NCI-H1105 treated with DMSO at 0.1 percent for 48 hours (cell line): ENCODE measurements around the gene COL4A6.

ENCODE experiments used
- DNase-seq: peaks from one replicate; lab custom pipeline; 2025; lab: John Stamatoyannopoulos, UW

The COL4A6 gene

GRCh38 chrX:108216919-108217571, 221.2 kb downstream of the COL4A6 start:
- no peak for DNase-seq

DNA sequence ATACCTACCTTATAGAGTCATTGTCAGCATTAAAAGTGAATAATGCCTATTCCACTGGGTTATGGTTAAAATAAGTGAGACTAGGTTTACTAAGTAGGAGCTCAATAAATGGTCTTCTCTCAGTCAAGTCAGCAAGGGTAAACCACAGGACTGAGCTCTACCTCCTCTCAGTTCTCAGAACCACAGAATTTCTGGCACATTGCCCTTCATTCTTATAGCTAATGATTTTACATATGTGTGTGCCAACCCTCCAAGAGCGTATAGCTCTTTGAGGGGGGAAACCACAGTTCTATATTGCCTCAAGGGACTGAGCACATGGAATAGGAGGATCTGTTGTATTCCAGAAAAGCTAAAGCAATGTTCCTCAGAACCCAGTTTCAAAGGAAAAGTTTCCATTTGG, 221.8 kb downstream of the COL4A6 start:
- DNase-seq, result no peak

- DNase-seq, result no peak
These were observed 226.9 kb downstream of the COL4A6 start for GRCh38 chrX:108211301-108211700.

DNA sequence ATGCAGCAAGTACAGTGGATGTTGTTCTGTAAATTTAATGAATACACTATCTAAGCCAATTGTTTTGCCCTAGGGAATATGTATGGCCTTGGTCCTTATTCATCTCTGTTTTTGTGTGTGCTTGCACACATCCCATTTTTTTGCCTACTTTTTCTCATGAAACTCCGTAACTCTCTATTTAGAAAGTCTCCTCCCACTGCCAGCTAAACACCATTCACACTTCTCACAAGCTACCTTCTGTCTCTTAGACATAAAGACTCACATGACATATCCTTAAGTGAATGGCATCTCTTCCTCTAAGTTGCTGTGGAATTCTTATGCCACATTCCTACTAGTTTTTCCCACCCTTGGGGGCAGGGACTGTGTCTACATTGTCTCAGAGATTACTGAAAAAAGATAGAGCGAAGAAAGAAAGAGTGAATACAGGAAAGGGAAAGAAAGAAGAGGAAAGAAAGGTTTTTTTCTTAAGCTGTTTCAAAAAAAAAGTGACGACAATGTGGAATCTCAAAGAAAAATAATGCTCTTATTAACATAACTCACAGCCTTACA, 229.1 kb downstream of the COL4A6 start:
- DNase-seq, result no peak

- no peak for DNase-seq
These were observed 234.7 kb downstream of the COL4A6 start for GRCh38 chrX:108203540-108203939.

DNA sequence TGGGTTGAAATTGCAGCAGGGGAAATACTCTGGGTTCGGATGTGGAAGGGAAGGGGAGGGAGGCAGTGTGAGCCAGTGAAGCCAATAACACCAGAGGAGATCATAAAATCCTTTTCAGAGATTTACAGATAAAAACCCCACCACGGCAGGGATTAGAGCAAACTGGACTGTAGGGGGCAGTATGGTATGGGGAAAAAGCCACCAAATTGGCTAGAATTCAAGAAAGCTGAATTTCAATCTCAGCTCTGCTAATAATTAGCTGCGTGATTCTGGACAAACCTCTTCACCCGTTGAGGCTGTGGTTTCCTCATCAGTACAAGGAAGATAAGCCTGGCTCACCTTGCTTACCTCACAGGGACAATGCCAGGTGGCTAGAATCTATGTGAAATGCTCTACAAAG, 238.5 kb downstream of the COL4A6 start:
- peak; percentile 9 for DNase-seq

DNA sequence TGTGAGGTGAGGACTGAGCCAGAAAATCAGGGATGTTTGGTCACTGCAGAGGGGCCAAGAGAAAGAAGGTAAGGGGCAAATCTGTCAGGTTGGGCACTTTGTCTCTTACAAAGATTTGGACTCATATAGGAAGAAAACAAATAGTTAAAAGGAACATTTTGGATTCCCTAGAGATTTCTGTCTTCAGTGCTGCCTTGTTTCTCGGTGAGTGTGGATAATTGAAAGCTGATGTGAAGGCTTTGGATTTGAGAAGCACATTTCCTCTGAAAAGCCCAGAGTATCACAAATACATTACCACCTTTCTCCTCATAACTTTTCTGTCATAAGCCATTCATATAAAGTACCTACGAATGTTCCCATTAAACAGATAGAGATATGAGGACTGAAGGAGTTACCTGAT, 239.2 kb downstream of the COL4A6 start:
- no peak for DNase-seq

DNA sequence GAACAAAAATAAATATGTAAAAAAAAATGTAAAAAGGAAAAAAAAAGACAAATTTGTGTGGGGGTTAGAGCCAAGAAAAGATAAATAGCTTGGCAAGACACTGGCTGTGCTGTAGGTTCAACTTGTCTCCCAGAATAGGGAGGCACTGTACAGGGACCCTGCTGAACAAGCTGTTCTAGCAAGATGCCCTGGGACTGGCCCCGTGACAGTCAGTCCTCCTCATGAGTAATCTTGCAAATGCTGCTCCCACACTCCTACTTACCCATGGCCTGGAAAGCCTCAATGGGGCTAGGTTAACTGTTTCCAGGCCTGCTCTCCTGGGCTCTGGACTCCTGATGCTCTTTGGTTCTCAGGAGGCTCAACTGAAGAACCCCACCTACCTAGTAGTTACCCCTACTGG, 239.8 kb downstream of the COL4A6 start:
- no peak for DNase-seq

DNA sequence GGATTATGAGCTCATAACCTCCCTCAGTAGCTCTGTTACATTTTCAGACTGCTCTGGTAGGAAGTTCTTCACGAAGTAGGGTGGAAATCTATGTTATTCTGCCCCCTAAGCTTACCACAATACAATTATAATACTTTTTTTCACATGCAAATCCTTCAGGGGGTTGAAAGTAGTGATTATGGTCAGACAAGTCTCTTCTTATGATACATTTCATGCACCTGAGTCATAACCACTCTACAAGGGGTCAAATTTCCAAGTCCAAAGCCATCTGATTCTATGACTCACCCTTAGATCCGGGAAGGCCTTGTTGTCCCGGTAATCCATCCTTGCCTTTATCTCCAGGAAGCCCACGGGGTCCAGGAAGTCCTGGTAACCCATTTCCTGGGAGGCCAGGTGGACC, 251.4 kb downstream of the COL4A6 start:
- no peak for DNase-seq

DNA sequence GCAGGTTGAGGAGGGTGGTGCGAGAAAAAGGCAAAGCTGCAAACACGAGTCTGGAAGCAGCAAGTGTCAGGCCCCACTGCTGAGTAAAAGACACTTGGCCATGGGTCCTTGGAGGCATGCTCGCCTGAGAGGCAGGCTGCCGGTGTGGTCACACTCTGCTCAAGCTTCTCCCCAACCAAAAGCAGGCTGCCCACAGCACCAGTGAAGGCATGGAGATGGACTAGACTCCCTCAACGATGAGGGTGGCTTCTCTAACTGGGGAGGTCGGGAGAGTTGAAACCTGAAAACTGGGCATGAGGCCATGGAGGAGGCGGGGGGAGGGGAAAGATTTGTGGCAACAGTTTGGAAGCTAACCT, 260.1 kb downstream of the COL4A6 start:
- DNase-seq, result no peak

DNA sequence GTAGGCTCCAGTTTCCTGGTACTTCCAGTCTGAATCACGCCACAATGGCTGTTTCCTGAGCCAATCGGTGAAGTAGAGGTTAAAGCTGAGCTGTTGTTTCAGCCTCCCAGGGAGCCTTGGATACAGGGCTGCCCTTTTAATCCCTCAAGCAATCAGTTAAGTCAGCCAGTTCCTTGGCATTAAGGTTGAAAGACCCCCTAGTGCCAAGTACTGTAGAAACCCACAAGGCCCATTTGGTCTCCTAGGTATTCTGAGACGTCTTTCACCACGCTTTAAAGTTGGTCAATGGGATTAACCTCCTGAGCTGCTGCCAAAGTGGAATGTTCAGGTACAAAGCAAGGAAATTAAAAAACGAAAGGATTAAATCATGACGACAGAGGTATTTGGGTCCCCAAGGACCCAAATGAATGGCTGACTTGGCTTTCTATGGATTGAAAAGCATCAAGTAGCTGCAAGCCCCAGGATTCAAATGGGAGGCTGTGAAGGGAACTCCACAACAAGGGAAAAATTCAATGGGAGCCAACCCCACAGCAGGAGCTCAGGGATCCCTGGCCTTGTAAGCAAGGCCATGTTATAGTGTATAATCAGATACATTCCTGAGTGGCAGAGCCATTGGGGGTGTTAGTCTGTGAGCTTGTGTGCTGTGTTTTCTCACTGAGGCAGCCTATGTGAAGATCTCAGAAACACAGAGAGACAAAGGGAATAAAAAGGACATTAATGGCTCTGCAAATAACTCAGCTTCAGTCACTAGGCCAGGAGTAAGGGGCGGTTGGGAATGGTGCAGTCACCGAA, 260.7 kb downstream of the COL4A6 start:
- DNase-seq, result no peak

DNA sequence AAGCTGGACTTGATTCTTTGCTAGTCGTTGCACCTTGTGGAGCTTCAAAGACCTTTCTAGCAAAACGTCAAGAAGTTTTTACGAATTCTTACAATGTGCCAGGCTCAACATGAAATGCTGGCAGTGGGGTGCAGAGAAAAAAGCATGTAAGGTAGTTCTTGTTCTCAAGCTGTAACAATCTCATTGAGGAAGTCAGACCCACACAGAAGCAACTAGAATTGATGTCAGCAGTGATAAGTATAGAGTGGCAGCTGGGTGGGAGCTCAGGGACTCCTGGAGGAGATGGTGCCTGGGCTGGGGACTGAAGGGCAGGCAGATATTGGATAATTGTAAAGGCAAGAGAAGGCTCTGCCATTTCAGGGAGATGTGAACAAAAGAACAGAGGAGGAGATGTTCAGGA, 264.3 kb downstream of the COL4A6 start:
- no peak for DNase-seq

GRCh38 chrX:108171671-108172070, 266.6 kb downstream of the COL4A6 start:
- no peak for DNase-seq

GRCh38 chrX:108169768-108170167, 268.5 kb downstream of the COL4A6 start:
- DNase-seq, result no peak

- DNase-seq, result no peak
These were observed 269.1 kb downstream of the COL4A6 start for GRCh38 chrX:108168961-108169740.

- no peak for DNase-seq
These were observed 270.9 kb downstream of the COL4A6 start for GRCh38 chrX:108167211-108167872.

- peak; percentile 4 for DNase-seq
These were observed 272.7 kb downstream of the COL4A6 start for GRCh38 chrX:108165383-108166111.

- no peak for DNase-seq
These were observed 274.7 kb downstream of the COL4A6 start for GRCh38 chrX:108163333-108164082.

DNA sequence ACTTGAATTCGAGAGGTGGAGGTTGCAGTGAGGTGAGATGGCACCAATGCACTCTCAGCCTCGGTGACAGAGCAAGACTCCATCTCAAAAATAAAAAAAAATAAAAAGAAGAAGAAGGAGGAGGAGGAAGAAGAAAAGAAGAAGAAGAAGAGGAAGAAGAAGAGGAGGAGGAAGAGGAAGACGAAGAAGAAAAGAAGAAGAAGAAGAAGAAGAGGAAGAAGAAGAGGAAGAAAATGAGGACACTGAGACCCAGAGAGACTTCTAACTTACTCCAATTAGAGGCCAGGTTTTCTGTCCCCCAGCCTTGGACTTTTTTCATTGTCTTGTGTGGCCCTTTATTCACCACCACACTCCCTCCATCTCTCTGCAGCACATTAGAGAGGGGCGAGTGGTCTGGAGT, 276.0 kb downstream of the COL4A6 start:
- DNase-seq, result no peak

- no peak for DNase-seq
These were observed 277.9 kb downstream of the COL4A6 start for GRCh38 chrX:108160309-108160708.
